HCT116 (cell line): ENCODE measurements around the gene CSTPP1. TPM values are rescaled to one million over a fixed set of nuclear protein-coding genes. Genes with fewer than 3 reads are reported as not detected.

Source experiments
- ATAC-seq: fragments of 200-7000 bp; cut with Tn5 transposase; 2 replicates; pipeline ENCODE4 v1.9.1; 2020; ENCODE audit warnings: mild to moderate bottlenecking, moderate library complexity
- BruUV-seq: library from RNA; stranded (reverse); fragments of 400-500 nt; replicated peaks from 2 replicates; lab custom pipeline; 2021; lab: Mats Ljungman, UMichigan
- CTCF ChIA-PET: fragments of 300-600 bp; sonication (Branson Sonifier 250); formaldehyde crosslinking; loops from one replicate; lab custom pipeline; 2021; ENCODE audit warnings: antibody characterized with exemption; lab: Charles Lee
- POLR2A ChIA-PET: fragments of 300-600, 350-600 bp; sonication (Branson Sonifier 250); formaldehyde crosslinking; loops from one replicate; lab custom pipeline; 2021; ENCODE audit warnings: antibody characterized with exemption; lab: Charles Lee
- RAD21 ChIA-PET, 2 experiments: fragments of 300-600 bp; sonication (Branson Sonifier 250); formaldehyde crosslinking; loops; one replicate each; lab custom pipeline; 2023; ENCODE audit warnings: low total read pairs in 2 of 2; ENCODE audit not compliant: uncharacterized antibody in 2 of 2, unreplicated experiment in 2 of 2, low non-redundant PET in 1 of 2; lab: Charles Lee
- DNase-seq: peaks from one replicate; pipeline ENCODE4 v3.0.0-alpha.2; 2010; ENCODE audit warnings: low read depth, low spot score
- H2AFZ ChIP-seq: fragments of 200-600 bp; shearing (Covaris generic), sonication (generic); 2 replicates; pipeline ENCODE4 v1.6.1; 2017; ENCODE audit warnings: low read depth, mixed run types, mixed read lengths, antibody characterized with exemption, low read length; ENCODE audit not compliant: poor library complexity, severe bottlenecking
- H3K27ac ChIP-seq: 2 replicates; pipeline ENCODE4 v1.5.1; 2012; ENCODE audit warnings: low read depth, low read length
- H3K27me3 ChIP-seq: fragments of 200-600 bp; sonication (generic); 2 replicates; pipeline ENCODE4 v1.6.1; 2016; ENCODE audit warnings: mixed run types, low read length, mixed read lengths; ENCODE audit not compliant: insufficient read depth
- H3K36me3 ChIP-seq, 2 experiments: fragments of 200-500 bp in 1 of 2; fragments of 200-600 bp in 1 of 2; sonication (Bioruptor generic) in 1 of 2; sonication (generic) in 1 of 2; 2 replicates each; pipeline versions ENCODE4 v1.5.1 to v1.6.1; 2014 to 2016; ENCODE audit warnings: low read length in 2 of 2, inconsistent platforms in 1 of 2, mixed read lengths in 1 of 2, mixed run types in 1 of 2; ENCODE audit not compliant: insufficient read depth in 2 of 2, control insufficient read depth in 1 of 2
- H3K4me1 ChIP-seq, 2 experiments: fragments of 200-600 bp in 1 of 2; sonication (generic) in 1 of 2; 2 replicates each; pipeline versions ENCODE4 v1.5.1 to v1.6.1; 2012 to 2017; ENCODE audit warnings: low read length in 2 of 2, inconsistent platforms in 1 of 2, mild to moderate bottlenecking in 1 of 2, mixed read lengths in 1 of 2, mixed run types in 1 of 2, moderate library complexity in 1 of 2; ENCODE audit not compliant: insufficient read depth in 2 of 2, control insufficient read depth in 1 of 2
- H3K4me2 ChIP-seq: fragments of 200-600 bp; sonication (generic); 2 replicates; pipeline ENCODE4 v1.6.1; 2017; ENCODE audit warnings: mixed run types, low read length, mixed read lengths
- H3K4me3 ChIP-seq, 2 experiments: fragments of 200-600 bp in 1 of 2; sonication (generic) in 1 of 2; replicated peaks in 1 of 2; 2 replicates each; pipeline ENCODE4 v1.5.1; 2011 to 2016; ENCODE audit warnings: low read length in 2 of 2, control low read depth in 1 of 2, low read depth in 1 of 2, mild to moderate bottlenecking in 1 of 2, mixed read lengths in 1 of 2, mixed run types in 1 of 2
- H3K79me2 ChIP-seq: fragments of 200-600 bp; sonication (generic); 2 replicates; pipeline ENCODE4 v1.6.1; 2017; ENCODE audit warnings: mild to moderate bottlenecking, mixed run types, low read length, moderate library complexity, mixed read lengths; ENCODE audit not compliant: insufficient read depth
- H3K9ac ChIP-seq: fragments of 200-600 bp; sonication (generic); 2 replicates; pipeline ENCODE4 v1.6.1; 2016; ENCODE audit warnings: low read length, mixed read lengths
- H3K9me2 ChIP-seq: fragments of 200-600 bp; sonication (generic), shearing (Covaris generic); 2 replicates; pipeline ENCODE4 v1.6.1; 2017; ENCODE audit warnings: mixed run types, mild to moderate bottlenecking, moderate library complexity; ENCODE audit not compliant: insufficient read depth
- H3K9me3 ChIP-seq, 2 experiments: fragments of 200-500 bp in 1 of 2; fragments of 200-600 bp in 1 of 2; sonication (Bioruptor generic) in 1 of 2; sonication (generic) in 1 of 2; 2 replicates each; pipeline ENCODE4 v1.6.1; 2014 to 2017; ENCODE audit warnings: low read length in 2 of 2, mixed read lengths in 2 of 2, inconsistent platforms in 1 of 2, low read depth in 1 of 2, mild to moderate bottlenecking in 1 of 2, mixed run types in 1 of 2, moderate library complexity in 1 of 2; ENCODE audit not compliant: control insufficient read depth in 1 of 2, insufficient read depth in 1 of 2
- H4K20me1 ChIP-seq: fragments of 200-600 bp; sonication (generic), shearing (Covaris generic); 2 replicates; pipeline ENCODE4 v1.6.1; 2017; ENCODE audit warnings: mixed run types, mild to moderate bottlenecking, moderate library complexity; ENCODE audit not compliant: insufficient read depth
- CBX3 ChIP-seq: IDR thresholded peaks from 2 replicates; pipeline ENCODE4 v1.6.1; 2012; ENCODE audit warnings: low read depth
- CEBPB ChIP-seq: IDR thresholded peaks from 2 replicates; pipeline ENCODE4 v1.6.1; 2012; ENCODE audit warnings: low read depth
- EGR1 ChIP-seq: IDR thresholded peaks from 2 replicates; pipeline ENCODE4 v1.6.1; 2012; ENCODE audit warnings: low read depth
- EZH2phosphoT487 ChIP-seq: fragments of 200-600 bp; IDR thresholded peaks from 2 replicates; pipeline ENCODE4 v1.6.1; 2018; ENCODE audit warnings: antibody characterized with exemption, borderline replicate concordance
- FOSL1 ChIP-seq: IDR thresholded peaks from 2 replicates; pipeline ENCODE4 v1.6.1; 2012; ENCODE audit warnings: low read depth
- JUND ChIP-seq: IDR thresholded peaks from 2 replicates; pipeline ENCODE4 v1.6.1; 2012
- RAD21 ChIP-seq: IDR thresholded peaks from 2 replicates; pipeline ENCODE4 v1.6.1; 2012; ENCODE audit warnings: low read depth, mild to moderate bottlenecking
- SIN3A ChIP-seq: IDR thresholded peaks from 2 replicates; pipeline ENCODE4 v1.6.1; 2012; ENCODE audit warnings: low read depth
- SRF ChIP-seq: IDR thresholded peaks from 2 replicates; pipeline ENCODE4 v1.6.1; 2012; ENCODE audit warnings: low read depth
- YY1 ChIP-seq: IDR thresholded peaks from 2 replicates; pipeline ENCODE4 v1.6.1; 2011; ENCODE audit warnings: low read length, low read depth, moderate library complexity, mild to moderate bottlenecking; ENCODE audit not compliant: insufficient replicate concordance; ENCODE audit errors: extremely low read depth
- ZFX ChIP-seq: fragments of 450-650 bp; IDR thresholded peaks from 2 replicates; pipeline ENCODE4 v1.6.1; 2017
- ZNF274 ChIP-seq: fragments of 200-500 bp; sonication (Bioruptor generic); IDR thresholded peaks from 2 replicates; pipeline ENCODE4 v1.6.1; 2014; ENCODE audit warnings: mild to moderate bottlenecking, low read depth, low read length, inconsistent platforms
- intact Hi-C: fragments of 100-400 bp; cut with micrococcal nuclease; formaldehyde crosslinking; loops from 2 replicates; pipeline ENCODE4 v1.10.0; 2022
- total RNA-seq: library from RNA; stranded (reverse); gene quantifications from one replicate; pipeline ENCODE4 v1.2.1, GENCODE V29; 2021; ENCODE audit not compliant: unreplicated experiment
- TF ChIP-seq, protein P1 (sequence below): IDR thresholded peaks from 2 replicates; pipeline ENCODE4 v1.6.1; 2012
- TF ChIP-seq, protein P2 (sequence below): IDR thresholded peaks from 2 replicates; pipeline ENCODE4 v1.6.1; 2011; ENCODE audit warnings: mild to moderate bottlenecking, low read length, moderate library complexity; ENCODE audit not compliant: insufficient replicate concordance; ENCODE audit errors: extremely low read depth
- TF ChIP-seq, protein P3 (sequence below), 3 experiments: fragments of 200-600 bp in 1 of 3; sonication (generic) in 1 of 3; IDR thresholded peaks in 2 of 3; conservative IDR thresholded peaks in 1 of 3; 2 replicates each; pipeline ENCODE4 v1.5.1; 2012 to 2017; ENCODE audit warnings: low read depth in 2 of 3, low read length in 2 of 3, antibody characterized with exemption in 1 of 3, borderline replicate concordance in 1 of 3, control low read depth in 1 of 3, mild to moderate bottlenecking in 1 of 3, mixed read lengths in 1 of 3, mixed run types in 1 of 3, moderate library complexity in 1 of 3; ENCODE audit not compliant: insufficient read depth in 1 of 3
- TF ChIP-seq, protein P4 (sequence below): IDR thresholded peaks from 2 replicates; pipeline ENCODE4 v1.6.1; 2012

Gene CSTPP1
- total RNA-seq, 1 experiment from 2014 or later, result 24.7 TPM

DNA sequence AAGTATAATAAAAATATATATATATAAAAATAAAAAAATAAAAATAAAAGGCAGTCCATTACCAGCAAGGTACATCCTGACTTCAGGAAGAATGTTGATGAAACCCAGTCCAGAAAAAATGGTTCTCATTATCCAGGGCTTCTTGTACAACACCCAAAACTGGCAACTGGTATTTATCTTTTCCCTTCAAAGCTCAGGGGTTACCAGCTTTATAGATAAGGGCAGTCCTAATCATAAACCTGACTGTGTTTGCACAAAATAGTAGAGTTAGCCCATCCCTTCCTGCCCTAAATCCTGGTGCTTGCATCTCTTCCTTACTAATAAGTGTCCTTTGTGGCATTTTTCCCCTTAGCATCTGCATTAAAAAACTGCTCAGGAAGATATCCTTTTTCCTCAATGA, 97.5 kb downstream of the CSTPP1 start:
- RAD21 ChIA-PET, result no interaction called here
- H3K9me3 ChIP-seq, result no peaks in the 10 kb centered on the region
- H3K27me3 ChIP-seq, result no peaks in the 10 kb centered on the region
- H3K9me2 ChIP-seq, result no peaks in the 10 kb centered on the region
- H2AFZ ChIP-seq, result no peak overlapping the region
- DNase-seq (no peak), ATAC-seq (no peak)
- no peaks in the 10 kb centered on the region for H3K79me2 ChIP-seq
- no peaks in the 10 kb centered on the region for H4K20me1 ChIP-seq
- intact Hi-C loops, result no loop called here
- H3K9ac ChIP-seq, result no peak overlapping the region
- H3K4me1 ChIP-seq, result no peaks in the 10 kb centered on the region
- H3K27ac ChIP-seq, result no peak overlapping the region
- H3K36me3 ChIP-seq, result no peaks in the 10 kb centered on the region
- POLR2A ChIA-PET, result no interaction called here
- H3K4me3 ChIP-seq, result no peak overlapping the region
- no peak overlapping the region for H3K4me2 ChIP-seq
- BruUV-seq, result no TSS peak
- CTCF ChIA-PET, result no interaction called here
- no peak for TF ChIP-seq SIN3A
- no peak for TF ChIP-seq ZNF274
- TF ChIP-seq YY1, result no peak
- TF ChIP-seq, protein P1, sequence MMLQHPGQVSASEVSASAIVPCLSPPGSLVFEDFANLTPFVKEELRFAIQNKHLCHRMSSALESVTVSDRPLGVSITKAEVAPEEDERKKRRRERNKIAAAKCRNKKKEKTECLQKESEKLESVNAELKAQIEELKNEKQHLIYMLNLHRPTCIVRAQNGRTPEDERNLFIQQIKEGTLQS, result no peak
- TF ChIP-seq RAD21, result no peak
- TF ChIP-seq FOSL1, result no peak
- TF ChIP-seq EGR1, result no peak
- TF ChIP-seq, protein P2, sequence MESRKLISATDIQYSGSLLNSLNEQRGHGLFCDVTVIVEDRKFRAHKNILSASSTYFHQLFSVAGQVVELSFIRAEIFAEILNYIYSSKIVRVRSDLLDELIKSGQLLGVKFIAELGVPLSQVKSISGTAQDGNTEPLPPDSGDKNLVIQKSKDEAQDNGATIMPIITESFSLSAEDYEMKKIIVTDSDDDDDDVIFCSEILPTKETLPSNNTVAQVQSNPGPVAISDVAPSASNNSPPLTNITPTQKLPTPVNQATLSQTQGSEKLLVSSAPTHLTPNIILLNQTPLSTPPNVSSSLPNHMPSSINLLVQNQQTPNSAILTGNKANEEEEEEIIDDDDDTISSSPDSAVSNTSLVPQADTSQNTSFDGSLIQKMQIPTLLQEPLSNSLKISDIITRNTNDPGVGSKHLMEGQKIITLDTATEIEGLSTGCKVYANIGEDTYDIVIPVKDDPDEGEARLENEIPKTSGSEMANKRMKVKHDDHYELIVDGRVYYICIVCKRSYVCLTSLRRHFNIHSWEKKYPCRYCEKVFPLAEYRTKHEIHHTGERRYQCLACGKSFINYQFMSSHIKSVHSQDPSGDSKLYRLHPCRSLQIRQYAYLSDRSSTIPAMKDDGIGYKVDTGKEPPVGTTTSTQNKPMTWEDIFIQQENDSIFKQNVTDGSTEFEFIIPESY, result no peak
- TF ChIP-seq, protein P3, sequence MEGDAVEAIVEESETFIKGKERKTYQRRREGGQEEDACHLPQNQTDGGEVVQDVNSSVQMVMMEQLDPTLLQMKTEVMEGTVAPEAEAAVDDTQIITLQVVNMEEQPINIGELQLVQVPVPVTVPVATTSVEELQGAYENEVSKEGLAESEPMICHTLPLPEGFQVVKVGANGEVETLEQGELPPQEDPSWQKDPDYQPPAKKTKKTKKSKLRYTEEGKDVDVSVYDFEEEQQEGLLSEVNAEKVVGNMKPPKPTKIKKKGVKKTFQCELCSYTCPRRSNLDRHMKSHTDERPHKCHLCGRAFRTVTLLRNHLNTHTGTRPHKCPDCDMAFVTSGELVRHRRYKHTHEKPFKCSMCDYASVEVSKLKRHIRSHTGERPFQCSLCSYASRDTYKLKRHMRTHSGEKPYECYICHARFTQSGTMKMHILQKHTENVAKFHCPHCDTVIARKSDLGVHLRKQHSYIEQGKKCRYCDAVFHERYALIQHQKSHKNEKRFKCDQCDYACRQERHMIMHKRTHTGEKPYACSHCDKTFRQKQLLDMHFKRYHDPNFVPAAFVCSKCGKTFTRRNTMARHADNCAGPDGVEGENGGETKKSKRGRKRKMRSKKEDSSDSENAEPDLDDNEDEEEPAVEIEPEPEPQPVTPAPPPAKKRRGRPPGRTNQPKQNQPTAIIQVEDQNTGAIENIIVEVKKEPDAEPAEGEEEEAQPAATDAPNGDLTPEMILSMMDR (IDR thresholded peaks at IDR 0.05 in 2 of 3, conservative IDR thresholded peaks at IDR 0.05 in 1 of 3; ENCODE audit: borderline replicate concordance in 1 of 3, insufficient read depth in 1 of 3, low read depth in 2 of 3, low read length in 2 of 3), result no peak
- no peak for TF ChIP-seq JUND
- TF ChIP-seq, protein P4, sequence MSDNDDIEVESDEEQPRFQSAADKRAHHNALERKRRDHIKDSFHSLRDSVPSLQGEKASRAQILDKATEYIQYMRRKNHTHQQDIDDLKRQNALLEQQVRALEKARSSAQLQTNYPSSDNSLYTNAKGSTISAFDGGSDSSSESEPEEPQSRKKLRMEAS, result no peak
- TF ChIP-seq ZFX, result no peak
- no peak for TF ChIP-seq SRF
- no peak for TF ChIP-seq CBX3
- TF ChIP-seq EZH2phosphoT487, result no peak
- TF ChIP-seq CEBPB, result no peak
